HG03571 (cell line): Measurements from ENCODE around the gene FSIP1.
A peak's percentile ranks its signal among the peaks of the same experiment; 100 is the strongest.

Experiments used
- ATAC-seq: cut with Tn5 transposase; IDR thresholded peaks from one replicate; pipeline ENCODE4 v1.9.1; 2021; ENCODE audit not compliant: unreplicated experiment

The FSIP1 gene

GRCh38 chr15:39585871-39586301 lies 196.8 kb downstream of the FSIP1 start:
- no peak for ATAC-seq

GRCh38 chr15:39585389-39585841 lies 197.2 kb downstream of the FSIP1 start:
- no peak for ATAC-seq

DNA sequence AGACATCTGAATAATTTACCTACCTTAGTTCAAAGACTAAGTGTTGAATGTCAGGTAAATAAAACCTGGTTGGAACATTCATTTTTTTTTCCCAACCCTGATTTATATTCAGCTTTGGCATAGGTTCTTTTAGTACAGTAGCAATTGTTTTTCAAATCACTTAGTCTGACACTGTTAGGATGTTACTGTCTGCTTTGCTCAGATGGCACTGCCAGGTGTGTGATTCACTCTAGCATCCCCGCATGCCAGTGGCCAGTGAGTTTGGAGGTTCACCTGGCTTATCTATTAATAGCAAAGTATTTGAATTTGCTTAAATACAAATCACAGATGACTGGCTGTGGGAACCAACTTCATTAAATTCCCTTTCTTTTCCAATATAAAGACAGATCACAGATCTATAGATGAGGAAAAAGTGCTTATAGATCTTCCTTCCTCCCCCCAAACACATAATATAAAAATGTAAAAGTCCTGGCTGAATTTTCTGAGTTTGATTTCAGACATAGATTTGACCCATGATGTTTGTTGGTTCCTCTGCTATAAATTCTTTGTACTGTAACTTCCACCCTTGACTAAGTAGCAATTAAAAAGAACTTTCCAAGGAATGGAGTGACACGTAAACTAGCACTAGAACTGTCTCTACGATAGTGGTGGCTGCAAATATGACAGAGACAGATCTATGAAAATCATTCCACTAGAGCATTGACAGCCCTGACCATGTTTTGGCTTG lies 197.8 kb downstream of the FSIP1 start:
- no peak for ATAC-seq

DNA sequence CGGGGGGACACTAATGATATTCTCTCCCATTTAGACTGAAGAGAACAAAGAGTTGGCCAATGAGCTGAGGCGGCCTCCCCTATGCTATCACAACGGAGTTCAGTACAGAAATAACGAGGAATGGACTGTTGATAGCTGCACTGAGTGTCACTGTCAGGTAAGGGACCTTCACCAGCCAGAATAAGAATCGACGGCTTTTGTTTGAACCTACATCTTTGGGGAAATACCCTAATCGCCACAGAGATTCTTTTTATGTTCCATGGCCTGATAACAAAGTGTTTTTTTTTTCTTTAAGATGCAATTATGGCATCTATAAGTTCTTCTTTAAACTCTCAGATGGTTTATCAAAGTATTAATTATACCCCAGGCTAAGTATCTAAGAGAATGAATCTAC lies 198.4 kb downstream of the FSIP1 start:
- ATAC-seq = no peak

- ATAC-seq = no peak
Observed at GRCh38 chr15:39583596-39584265, 198.9 kb downstream of the FSIP1 start.

DNA sequence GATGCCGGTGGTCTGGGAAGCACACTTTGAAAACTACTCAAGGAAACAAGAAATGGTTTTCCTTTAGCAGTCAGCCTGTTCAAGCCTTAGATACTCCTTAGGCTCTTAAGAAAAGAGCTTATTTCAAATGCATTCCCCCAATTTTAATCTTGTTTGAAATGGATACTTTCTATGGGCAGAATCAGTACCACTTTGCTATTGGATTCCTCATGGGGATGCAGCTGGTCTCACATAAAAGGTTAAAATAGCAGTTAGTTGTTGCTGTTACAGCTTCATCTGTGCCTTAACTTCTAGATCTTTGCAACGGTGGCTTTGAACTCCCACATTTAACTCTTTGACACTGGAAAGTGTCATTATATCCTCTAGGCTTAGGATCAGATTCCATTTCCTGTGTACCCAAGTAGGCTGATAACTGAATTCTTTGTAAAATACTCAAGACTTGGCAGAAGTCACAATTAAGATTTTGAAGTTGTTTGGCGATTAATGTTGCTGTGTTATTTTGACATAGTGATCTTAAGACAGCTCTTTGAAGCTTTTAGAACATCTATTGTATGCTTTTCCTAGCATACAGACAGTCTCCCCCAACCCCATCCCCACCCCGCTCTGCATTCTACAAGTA lies 199.6 kb downstream of the FSIP1 start:
- ATAC-seq = no peak

GRCh38 chr15:39582286-39582976 lies 200.2 kb downstream of the FSIP1 start:
- ATAC-seq = no peak

- no peak for ATAC-seq
Observed at GRCh38 chr15:39581793-39582285, 200.8 kb downstream of the FSIP1 start.

DNA sequence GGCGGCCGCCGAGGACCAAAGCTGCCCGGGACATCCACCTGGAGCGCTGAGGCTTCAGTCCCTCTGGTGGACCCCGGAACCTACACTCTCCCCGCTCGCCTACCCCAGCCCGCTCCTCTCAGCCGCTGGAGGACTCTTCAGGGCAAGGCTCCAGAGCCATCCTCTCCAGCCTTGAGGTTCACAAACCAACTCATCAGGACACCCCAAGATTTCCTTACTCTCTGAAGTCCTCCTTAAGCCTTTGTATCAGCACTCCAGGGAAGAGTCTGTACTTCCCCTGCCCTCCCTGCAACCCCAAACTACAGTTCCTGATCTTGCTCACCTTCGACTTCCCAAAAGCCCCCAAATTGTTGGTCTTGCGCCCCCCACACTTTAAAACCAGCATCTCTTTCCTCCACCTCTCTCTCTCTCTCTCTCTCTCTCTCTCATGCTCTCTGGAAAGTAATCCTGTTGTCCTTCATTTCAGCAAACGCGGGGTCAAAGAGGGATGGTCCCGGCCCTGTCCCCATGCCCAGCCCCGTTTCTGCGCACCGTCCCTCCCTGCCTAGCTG lies 201.3 kb downstream of the FSIP1 start:
- ATAC-seq = no peak

- no peak for ATAC-seq
Observed at GRCh38 chr15:39580485-39581241, 202.0 kb downstream of the FSIP1 start, which contains the start of gene THBS1. Gene THBS1, plus strand, starts transcription at chr15:39581079. Its CDS starts 779 bp downstream, at chr15:39581858.

DNA sequence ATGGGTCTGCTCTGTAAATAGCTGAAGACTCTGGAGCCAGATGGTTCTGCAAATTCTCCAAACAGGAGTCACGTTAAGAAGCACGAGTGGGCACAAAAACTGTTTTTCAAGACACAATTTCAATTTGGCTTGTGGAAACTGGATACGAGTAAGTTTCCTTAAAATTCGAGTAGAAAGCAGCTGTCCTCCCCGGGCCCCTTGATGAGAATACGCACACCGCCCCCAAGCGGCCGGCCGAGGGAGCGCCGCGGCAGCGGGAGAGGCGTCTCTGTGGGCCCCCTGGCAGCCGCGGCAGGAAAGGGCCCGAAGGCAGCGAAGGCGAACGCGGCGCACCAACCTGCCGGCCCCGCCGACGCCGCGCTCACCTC lies 202.5 kb downstream of the FSIP1 start:
- peak; percentile 63 for ATAC-seq

DNA sequence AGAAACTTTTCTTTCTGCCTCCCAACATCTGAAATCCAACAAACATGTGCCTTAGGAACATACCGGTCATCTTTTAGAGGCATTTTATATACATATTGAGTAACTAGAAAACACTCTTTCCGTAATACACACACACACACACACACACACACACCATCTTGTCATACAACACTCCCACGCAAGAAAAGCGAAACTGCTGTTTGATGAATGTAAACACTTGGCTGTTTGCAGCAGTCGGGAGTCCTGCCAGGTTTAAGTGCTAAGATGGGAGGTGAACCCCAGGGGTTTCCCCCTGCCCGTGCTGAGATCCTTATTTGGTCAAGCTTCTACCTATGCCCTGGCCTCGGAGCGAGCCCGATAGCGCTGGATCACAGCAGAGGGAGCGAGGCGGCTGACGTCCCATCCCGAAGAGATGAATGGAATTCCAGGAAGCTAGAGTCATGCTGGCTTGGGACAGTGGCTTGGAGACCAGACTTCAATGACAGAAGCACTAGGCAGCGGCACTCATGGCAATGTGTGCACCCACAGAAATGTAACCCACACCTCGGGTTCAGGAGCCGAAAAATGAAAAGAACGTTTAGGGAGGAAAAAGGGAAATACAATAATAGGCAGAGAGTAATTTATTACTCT lies 203.0 kb downstream of the FSIP1 start:
- ATAC-seq = no peak

DNA sequence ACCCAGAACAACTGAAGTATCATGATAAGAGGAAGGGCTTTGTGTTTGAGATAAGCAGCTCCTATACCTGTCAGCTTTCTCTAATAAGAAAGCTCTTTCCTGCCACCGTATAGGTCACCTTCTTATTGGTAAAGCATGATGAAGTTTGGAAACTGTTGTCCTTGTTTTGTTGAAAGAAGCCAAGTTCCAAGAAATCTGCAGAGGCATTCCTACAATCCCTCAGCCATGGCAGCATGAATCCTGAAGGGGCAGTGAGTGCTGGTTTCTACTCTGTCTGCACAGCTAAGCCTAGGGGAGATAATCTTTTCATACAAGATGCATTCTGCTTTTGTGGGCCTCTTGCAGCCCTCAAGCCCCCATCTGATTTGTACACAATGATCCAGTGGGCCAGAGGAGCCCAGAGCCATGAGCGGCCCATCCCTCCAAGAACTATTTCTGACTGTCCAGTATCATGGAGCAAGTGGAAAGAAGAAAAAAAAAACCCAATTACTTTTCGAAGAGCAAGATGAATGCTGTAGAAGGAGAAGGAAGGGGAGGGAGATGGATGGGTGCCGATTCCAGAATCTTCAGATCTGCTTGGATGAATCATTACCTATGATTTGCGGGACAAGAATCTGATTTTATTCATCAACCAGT lies 203.7 kb downstream of the FSIP1 start:
- ATAC-seq = no peak

DNA sequence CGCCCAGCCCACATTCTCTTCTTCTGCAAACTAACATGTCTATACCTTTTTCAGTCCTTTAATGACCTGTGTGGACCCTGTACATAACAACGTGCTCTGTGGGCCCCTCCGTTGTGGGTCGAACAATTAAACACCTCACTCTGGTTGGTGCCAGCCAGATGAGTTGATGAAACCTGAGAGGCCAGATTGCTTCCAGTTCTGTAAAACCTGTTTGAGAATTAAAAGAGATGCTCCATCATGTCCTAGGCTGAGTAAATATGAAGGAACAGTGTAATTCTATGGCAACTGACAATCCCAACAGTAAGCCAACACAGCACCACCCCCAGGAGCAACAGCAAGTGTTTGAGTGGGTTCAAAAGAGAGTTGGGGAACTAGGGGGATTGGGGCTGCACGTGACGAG lies 207.5 kb downstream of the FSIP1 start:
- ATAC-seq = no peak

GRCh38 chr15:39574427-39574826 lies 208.2 kb downstream of the FSIP1 start:
- ATAC-seq = no peak

GRCh38 chr15:39573844-39574243 lies 208.8 kb downstream of the FSIP1 start:
- ATAC-seq = no peak

DNA sequence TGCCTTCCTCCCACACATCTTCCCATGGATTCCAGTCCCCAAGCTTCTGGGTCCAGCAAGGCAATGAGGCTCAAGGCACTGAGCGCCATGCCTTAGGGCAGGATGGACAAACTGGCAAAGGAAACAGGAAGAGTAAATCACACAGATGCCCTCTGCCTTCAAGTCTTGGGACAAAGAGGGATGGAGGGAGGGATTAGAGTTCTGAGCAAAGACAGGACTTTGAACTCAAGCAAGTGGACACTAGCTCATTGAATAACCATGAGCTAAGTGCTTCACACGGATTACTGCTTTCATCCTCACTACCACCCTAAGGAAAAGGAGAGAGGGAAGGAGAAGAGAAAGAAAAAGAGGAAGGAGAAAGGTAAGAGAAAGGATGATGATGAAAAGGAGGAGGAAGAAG lies 209.4 kb downstream of the FSIP1 start:
- no peak for ATAC-seq

- ATAC-seq = no peak
Observed at GRCh38 chr15:39565851-39566250, 216.8 kb downstream of the FSIP1 start.

DNA sequence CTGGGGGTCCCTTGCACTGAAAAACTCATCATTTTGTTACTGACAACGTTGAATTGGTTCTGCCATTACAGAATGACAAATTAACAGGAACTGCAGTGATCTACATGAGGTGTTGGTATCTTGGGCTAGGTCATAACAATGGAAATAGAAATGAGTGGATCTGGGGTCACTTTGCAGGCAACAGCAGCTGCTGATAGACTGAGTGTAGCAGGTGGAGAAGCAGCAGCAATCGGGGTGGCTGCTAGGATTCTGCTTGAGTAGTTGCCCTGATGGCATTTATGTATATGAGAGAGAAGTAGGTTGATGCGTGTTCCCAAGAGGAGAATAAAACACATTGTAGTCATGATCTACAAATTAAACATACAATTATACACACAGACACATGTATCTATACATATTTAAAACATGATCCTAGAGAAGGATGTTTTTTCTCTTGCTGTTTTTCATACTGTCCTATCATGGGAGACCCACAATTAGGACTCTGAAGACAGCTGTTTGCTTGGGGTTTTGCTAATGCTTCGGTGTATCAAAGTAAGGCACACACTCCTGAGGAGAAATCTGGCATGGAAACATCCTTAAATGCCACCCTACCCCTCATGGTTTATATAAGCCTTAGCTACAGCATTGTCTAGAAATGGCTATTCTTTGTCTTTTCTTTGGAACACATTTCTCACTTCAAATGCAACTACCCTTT lies 217.5 kb downstream of the FSIP1 start:
- no peak for ATAC-seq
